ENCODE data around the gene TMEM154. TPM values are rescaled to one million over a fixed set of nuclear protein-coding genes. Genes with fewer than 3 reads are reported as not detected.

The TMEM154 gene
- polyA plus RNA-seq, 3 donors from 2014 or later: 3.4 to 9.9 (median 5.0) TPM

DNA sequence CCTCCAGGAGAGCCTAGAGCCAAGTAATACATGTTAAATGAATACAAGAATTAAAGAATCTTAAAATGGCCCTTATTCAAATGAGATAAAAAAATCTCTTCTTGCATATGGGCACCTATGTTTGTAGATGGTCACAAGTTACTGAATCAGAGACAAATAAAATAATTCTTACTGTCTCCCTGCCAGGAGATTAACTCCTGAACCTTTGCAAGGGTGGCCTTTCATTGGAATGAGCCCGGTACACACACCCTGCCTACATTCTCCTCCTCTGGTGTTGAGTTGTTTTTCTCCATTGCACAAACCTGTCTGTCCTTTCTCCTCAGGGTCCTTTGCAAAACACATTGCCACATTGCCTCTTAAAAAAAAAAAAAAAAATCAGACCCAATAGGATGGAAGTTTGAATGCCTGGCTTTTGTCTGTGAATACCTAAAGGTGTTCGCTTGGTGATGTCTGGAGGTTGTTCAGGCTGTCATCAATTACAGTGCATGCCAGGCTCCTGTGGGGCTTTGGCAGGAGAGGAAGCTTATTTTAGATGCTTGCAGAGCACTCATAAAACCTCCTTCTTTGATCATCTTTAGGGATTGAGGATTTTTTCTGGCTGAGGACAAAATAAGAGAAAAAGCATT, 8.3 kb upstream of the TMEM154 start:
- H3K4me3 Mint-ChIP-seq: no peak overlapping the region
- H3K36me3 Mint-ChIP-seq: no peaks in the 10 kb centered on the region
- H3K9me3 Mint-ChIP-seq: peaks cover 0 to 2% (median 0%) of the 10 kb centered on the region in 6 donors
- no peak overlapping the region for H3K27ac Mint-ChIP-seq
- no peak for DNase-seq
- H3K27me3 Mint-ChIP-seq (ENCODE audit: low read depth in 3 of 3): peaks cover 2 to 6% (median 5%) of the 10 kb centered on the region in 3 donors
- no peaks in the 10 kb centered on the region for H3K4me1 Mint-ChIP-seq

DNA sequence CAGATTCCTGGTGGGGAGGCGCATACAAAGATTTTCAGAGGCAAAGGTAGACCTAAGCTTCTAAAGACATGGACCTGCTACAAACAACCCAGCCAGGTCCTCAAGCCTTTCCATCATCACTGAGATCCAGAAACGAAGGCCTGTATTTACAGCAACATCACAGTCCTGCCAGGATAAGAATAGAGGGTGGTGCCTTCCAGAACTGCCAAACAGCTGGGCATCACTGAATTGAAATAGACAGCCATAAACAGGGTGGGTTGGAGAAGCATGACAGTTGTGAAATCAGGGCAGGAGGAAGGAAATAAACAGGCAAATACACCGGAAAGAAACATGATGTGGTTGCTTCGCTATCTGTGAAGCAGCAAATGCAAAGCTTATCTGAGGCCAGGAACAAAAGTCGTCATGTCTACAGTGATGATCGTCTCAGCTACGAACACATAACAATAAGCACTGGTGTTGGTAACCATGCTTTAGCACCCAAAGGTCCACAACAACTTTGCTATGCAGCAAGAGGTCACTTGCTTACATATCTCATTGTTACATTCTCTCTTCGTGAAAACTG, 6.7 kb upstream of the TMEM154 start:
- no peak overlapping the region for H3K27ac Mint-ChIP-seq
- no peaks in the 10 kb centered on the region for H3K36me3 Mint-ChIP-seq
- H3K4me3 Mint-ChIP-seq: no peak overlapping the region
- no peaks in the 10 kb centered on the region for H3K4me1 Mint-ChIP-seq
- H3K27me3 Mint-ChIP-seq (ENCODE audit: low read depth in 3 of 3): peaks cover 2 to 7% (median 6%) of the 10 kb centered on the region in 3 donors
- DNase-seq: no peak
- H3K9me3 Mint-ChIP-seq: no peaks in the 10 kb centered on the region

DNA sequence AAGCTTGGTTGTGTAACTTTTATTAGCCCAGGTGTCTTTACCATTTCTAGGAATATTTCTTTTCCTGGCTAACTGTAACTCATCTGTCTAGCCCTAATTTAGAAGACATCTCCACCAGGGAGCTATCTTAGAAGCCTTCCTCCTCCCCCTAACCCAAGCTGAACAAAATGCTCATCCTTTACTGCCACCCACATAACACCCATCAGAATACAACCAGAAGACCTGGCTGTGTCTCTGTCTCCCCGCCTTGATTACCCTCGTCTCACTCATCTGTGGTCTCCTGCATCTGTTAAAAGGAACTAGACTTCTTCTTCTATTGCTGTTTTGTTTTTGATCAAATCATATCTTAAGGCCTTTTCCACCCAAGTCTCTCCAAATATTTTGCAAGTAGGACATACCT, 4.8 kb upstream of the TMEM154 start:
- Mint-ChIP-seq H3K9me3 (no peaks in the 10 kb centered on the region), H3K4me3 (no peak overlapping the region), H3K27me3 (ENCODE audit: low read depth in 3 of 3) (peaks cover 0 to 7% (median 2%) of the 10 kb centered on the region in 3 donors), H3K27ac (no peak overlapping the region), H3K4me1 (peaks cover 5 to 6% of the 10 kb centered on the region in 2 donors), H3K36me3 (no peaks in the 10 kb centered on the region)
- DNase-seq: no peak

DNA sequence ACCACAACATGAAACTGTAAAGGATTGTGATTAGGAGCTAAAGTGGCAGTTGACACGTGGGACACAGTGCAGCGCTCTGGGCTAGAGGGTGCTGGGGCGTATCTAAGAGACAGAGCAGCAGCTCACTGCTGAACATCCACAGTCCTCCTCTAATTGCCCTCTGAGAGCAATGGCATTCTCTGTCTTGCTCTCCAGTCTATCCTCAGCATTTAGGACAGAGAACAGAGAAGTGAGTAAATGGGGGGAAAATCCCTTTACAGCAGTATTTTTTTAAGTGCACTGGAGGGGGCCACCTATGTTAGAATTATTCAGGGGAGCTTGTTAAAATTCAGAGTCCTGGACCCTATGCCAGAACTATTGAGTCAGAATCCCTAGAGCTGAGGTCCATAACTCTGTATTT, 4.2 kb upstream of the TMEM154 start:
- Mint-ChIP-seq H3K4me3 (no peak overlapping the region), H3K27ac (no peak overlapping the region), H3K27me3 (ENCODE audit: low read depth in 3 of 3) (peaks cover 0 to 7% (median 2%) of the 10 kb centered on the region in 3 donors)

DNA sequence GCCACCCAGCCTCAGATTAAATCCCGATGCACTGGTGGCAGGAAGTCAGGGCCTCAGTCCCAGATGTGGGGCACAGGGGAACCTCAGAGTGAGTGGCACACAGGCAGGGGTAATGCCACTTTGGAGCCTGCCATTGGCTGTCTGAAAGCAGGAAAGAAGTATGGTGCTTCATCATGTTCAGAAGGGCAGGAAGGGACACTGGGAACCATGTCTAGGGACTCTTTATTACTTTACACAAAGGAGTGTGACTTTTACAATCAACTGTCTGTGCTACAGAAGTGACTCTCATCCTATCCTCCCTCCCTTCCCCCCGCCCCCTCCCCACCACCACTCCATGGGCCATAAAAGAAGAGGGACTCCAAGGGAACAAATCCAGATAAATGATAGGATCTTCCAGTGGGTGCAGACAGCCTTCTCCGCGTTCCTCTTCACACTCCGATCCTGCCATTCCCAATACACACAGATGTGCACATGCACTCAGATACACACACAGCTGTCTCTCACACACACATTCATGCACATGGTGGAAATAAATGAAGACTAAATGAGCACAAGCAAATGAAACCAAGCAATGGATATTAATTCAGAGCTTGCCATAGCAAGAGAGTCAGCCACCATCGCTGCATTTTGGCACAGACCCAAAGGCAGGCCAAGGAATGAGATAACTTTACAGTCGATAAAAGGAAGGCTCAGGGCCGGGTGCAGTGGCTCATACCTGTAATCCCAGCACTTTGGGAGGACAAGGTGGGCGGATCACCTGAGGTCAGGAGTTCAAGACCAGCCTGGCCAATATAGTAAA, 2.5 kb upstream of the TMEM154 start:
- H3K36me3 Mint-ChIP-seq: no peaks in the 10 kb centered on the region
- H3K27me3 Mint-ChIP-seq (ENCODE audit: low read depth in 3 of 3): peaks cover 4 to 9% (median 4%) of the 10 kb centered on the region in 3 donors
- H3K27ac Mint-ChIP-seq: no peak overlapping the region
- no peak for DNase-seq
- H3K4me1 Mint-ChIP-seq: peaks cover 10 to 17% of the 10 kb centered on the region in 2 donors
- H3K9me3 Mint-ChIP-seq: no peaks in the 10 kb centered on the region
- no peak overlapping the region for H3K4me3 Mint-ChIP-seq

More for the DNA sequence above, 4.2 kb upstream of the TMEM154 start:
- Mint-ChIP-seq H3K9me3 (no peaks in the 10 kb centered on the region), H3K4me1 (peaks cover 10 to 12% of the 10 kb centered on the region in 2 donors), H3K36me3 (no peaks in the 10 kb centered on the region)
- DNase-seq: no peak

DNA sequence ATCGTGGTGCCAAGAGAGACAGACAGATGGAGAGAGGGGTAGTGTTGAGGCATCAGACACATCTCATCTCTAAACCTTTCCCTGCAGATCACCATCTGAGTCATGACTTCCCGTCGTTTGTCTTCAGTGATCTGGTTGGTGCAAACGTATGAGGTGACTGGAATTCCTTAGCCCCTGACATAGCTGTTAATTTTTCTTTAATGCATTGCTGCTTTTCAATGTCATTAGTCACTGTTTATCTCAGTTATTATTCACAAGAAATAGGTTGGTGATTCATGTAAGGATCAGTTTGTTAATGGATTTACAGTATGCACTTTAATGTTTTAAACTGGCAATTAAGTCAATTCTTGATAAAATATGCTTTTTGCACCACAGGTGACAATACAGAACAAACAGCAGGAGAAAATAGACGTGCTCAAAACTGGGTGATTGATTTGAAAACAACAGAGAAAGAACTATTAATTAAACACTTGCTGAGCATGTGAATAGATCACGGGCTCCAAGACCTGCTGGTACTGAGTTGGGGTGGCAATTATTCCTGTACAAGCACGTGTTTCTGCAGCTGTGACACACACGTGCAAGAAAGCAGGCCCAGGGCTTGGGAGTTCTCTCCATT, 1.3 kb upstream of the TMEM154 start:
- Mint-ChIP-seq H3K27me3 (ENCODE audit: low read depth in 3 of 3) (peaks cover 1 to 8% (median 4%) of the 10 kb centered on the region in 3 donors), H3K4me3 (peak overlapping the region in 1 of 5 donors; percentile 62), H3K4me1 (peaks cover 10 to 17% of the 10 kb centered on the region in 2 donors)

DNA sequence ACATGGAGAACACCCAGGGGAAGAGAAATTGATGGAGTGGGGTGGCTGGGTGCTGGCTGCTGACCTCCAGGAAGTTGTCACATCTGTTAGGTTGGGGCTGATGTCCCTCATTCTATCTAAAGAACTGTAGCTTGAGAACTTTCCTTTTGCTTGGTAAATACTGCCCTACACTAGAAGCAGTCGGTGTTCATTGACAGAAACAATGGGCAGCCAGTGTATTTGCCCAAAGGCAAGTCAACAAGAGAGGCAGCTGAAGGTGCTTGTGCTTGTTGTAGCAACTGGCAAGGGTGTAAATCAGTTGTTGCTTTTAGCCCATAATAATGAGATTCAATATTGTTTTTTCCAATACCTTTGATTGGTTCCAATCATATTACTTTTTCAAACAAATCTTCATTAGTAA, 956 bp downstream of the TMEM154 start:
- peak overlapping the region; percentile 83 to 94 (median 84) for H3K4me3 Mint-ChIP-seq
- H3K4me1 Mint-ChIP-seq: peaks cover 10 to 17% of the 10 kb centered on the region in 2 donors
- H3K27me3 Mint-ChIP-seq (ENCODE audit: low read depth in 3 of 3): peaks cover 1 to 10% (median 4%) of the 10 kb centered on the region in 3 donors
- peak overlapping the region in 2 of 6 donors; percentile 61 to 88 for H3K27ac Mint-ChIP-seq
- H3K36me3 Mint-ChIP-seq: no peaks in the 10 kb centered on the region
- no peak for DNase-seq
- H3K9me3 Mint-ChIP-seq: peaks cover 0 to 3% (median 0%) of the 10 kb centered on the region in 6 donors

More for the DNA sequence above, 1.3 kb upstream of the TMEM154 start:
- Mint-ChIP-seq H3K9me3 (peaks cover 0 to under 1% (median 0%) of the 10 kb centered on the region in 6 donors), H3K27ac (peak overlapping the region in 1 of 6 donors; percentile 68), H3K36me3 (no peaks in the 10 kb centered on the region)
- no peak for DNase-seq

DNA sequence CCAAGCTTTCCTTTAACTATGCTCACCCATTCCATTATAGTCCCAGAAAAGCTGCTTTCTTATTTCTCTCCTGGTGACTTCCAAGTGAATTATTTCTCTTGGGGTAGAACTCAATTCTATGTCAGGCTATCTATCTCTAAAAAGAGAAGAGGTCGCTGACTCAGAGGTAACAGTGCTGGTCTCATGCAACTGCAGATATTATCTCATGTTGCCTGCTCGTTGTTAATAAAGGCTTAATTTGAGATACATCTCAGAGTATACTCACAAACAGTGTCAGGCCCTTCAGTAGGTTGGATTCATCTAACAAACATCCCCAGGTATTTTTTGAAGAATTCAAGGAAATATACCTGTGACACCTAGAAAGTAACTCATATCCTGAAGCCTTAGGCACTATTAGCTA, 2.7 kb downstream of the TMEM154 start:
- Mint-ChIP-seq H3K9me3 (peaks cover 0 to 3% (median 0%) of the 10 kb centered on the region in 6 donors), H3K4me3 (no peak overlapping the region), H3K4me1 (peaks cover 10 to 17% of the 10 kb centered on the region in 2 donors), H3K27ac (no peak overlapping the region), H3K27me3 (ENCODE audit: low read depth in 3 of 3) (peaks cover 1 to 6% (median 4%) of the 10 kb centered on the region in 3 donors), H3K36me3 (no peaks in the 10 kb centered on the region)
- DNase-seq: no peak

DNA sequence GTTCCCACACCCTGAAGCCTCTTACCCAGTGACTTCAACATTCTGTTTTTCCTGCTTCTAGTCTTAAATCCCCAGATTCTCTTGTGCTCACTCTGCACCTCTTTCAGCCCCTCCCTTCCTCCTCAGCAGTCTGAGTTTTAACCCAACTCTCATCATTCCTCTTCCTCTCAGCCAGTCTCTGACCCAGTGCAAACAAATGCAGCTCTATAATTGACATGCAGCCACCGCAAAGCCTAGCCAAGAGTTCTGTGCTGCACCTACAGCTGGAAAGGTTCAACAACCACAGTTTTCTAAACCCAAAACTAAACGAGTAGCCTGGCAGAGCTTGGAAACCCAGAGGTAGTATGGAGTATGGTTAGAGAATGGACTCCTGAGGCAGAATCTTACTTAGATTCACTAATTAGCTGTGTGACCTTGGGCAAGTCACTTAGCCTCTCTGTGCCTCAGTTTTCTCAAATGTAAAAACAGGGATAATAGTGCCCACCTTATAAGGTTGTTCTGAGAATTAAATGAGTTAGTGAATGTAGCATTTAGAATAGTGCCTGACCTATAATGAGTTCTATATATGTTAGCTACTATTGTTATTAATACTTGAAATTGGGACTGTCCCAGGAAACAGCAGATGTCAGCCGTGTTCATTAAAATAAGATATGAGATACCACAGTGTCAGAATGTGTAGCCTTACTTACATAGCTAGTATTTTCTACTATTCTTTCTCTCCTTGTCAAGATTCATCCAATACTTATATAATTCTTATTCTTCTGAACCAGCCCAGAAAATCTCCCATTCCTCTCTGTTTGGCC, 3.5 kb downstream of the TMEM154 start:
- Mint-ChIP-seq H3K27ac (no peak overlapping the region), H3K4me1 (peaks cover 10 to 17% of the 10 kb centered on the region in 2 donors), H3K9me3 (peaks cover 0 to 3% (median 0%) of the 10 kb centered on the region in 6 donors), H3K4me3 (no peak overlapping the region), H3K27me3 (ENCODE audit: low read depth in 3 of 3) (peaks cover 1 to 6% (median 4%) of the 10 kb centered on the region in 3 donors), H3K36me3 (no peaks in the 10 kb centered on the region)
- DNase-seq: no peak

DNA sequence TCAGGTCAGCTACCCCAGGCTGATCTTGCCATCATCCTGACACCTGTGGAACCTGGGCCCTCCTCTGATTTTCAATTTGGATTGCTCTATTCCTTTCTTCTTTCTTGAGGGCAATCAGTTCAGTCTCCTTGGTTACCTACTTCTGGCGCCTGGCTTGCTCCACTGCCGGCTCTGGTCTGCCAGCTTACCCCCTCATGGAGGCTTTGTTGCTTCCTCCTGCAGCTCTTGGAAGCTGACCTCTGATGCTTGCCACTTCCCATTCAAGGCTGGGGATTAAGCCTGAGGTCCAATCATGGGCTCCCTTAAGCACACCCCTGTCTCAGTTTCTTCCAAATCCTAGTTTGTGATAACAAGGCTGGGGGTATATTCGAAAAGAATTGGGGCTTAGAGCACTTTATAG, 5.4 kb downstream of the TMEM154 start:
- Mint-ChIP-seq H3K4me3 (no peak overlapping the region), H3K27ac (no peak overlapping the region), H3K4me1 (peaks cover 3 to 9% of the 10 kb centered on the region in 2 donors), H3K9me3 (peaks cover 0 to 3% (median 0%) of the 10 kb centered on the region in 6 donors), H3K27me3 (ENCODE audit: low read depth in 3 of 3) (peaks cover 1 to 6% (median 4%) of the 10 kb centered on the region in 3 donors), H3K36me3 (no peaks in the 10 kb centered on the region)
- no peak for DNase-seq

DNA sequence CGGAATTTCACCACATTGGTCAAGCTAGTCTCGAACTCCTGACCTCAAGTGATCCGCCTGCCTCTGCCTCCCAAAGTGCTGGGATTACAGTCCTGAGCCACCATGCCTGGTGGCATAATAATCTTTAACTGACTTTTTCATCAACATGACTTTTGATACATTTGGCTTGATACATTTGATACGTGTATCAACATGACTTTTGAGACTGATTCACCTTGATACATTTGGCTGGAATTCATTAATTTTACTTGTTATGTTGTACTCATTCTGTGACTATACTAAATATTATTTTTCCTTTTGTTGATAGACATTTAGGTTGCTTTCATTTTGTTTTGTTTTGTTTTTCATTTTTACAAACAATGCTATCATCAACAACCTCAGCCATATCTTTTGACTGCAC, 6.3 kb downstream of the TMEM154 start:
- Mint-ChIP-seq H3K4me3 (no peak overlapping the region), H3K36me3 (no peaks in the 10 kb centered on the region), H3K27me3 (ENCODE audit: low read depth in 3 of 3) (peaks cover under 1 to 6% (median 1%) of the 10 kb centered on the region in 3 donors), H3K4me1 (peaks cover 0 to under 1% of the 10 kb centered on the region in 2 donors), H3K27ac (no peak overlapping the region), H3K9me3 (peaks cover 0 to 3% (median 0%) of the 10 kb centered on the region in 6 donors)
- no peak for DNase-seq

DNA sequence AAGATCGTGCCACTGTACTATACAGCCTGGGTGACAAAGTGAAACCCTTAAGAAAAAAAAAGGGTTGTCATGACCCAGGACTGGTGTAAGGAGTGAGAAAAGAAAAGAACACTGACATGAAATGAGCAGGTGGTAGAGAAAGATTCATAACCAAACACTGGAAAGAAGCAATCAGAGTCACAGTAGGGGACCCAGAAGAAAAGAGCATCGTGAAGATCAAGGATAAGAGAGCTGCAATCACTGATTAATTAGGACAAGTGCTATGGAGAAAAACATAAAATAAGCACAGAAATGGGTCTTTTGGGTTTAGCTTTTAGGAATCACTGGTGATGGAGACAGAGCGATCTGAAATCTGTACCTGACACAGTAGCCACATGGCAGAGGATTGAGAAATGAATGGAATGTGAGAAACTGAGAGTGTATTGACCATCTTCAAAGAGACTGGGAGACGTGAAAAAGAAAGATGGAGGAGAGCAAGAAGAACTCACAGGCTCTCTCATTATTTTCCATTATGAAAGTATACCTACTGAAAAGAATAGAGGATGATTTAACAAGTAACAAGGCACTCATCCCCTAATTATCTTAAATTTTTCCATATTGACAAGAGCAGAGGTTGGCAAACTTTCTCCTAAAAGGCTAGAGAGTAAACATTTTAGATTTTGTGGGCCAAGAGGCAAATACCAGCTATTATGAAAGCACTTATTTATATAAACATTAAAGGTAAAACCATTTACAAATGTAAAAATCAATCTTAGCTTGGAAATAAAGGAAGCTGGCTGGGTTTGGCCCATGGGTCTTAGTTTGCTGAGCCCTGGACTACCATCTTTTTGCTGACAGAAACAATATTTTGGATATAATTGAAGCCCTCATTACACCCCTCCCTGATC, 7.3 kb downstream of the TMEM154 start:
- peaks cover 0 to 3% (median 0%) of the 10 kb centered on the region in 6 donors for H3K9me3 Mint-ChIP-seq
- H3K4me1 Mint-ChIP-seq: no peaks in the 10 kb centered on the region
- peaks cover 0 to 2% (median 0%) of the 10 kb centered on the region in 3 donors for H3K27me3 Mint-ChIP-seq (ENCODE audit: low read depth in 3 of 3)
- no peak for DNase-seq
- H3K36me3 Mint-ChIP-seq: no peaks in the 10 kb centered on the region
- no peak overlapping the region for H3K4me3 Mint-ChIP-seq
- no peak overlapping the region for H3K27ac Mint-ChIP-seq
